PFSK-1 (cell line): Measurements from ENCODE around the gene KIF26B.

Source experiments
- FOXP2 ChIP-seq: optimal IDR thresholded peaks from 2 replicates; pipeline ENCODE3; 2011; ENCODE audit warnings: borderline replicate concordance, control low read depth, inconsistent platforms; ENCODE audit not compliant: insufficient read depth; ENCODE audit errors: extremely low read length, extremely low read depth
- POLR2AphosphoS5 ChIP-seq: IDR thresholded peaks from 2 replicates; pipeline ENCODE4 v1.6.1; 2012; ENCODE audit warnings: low read depth, mild to moderate bottlenecking, control low read depth, low read length, moderate library complexity
- REST ChIP-seq, 2 experiments: IDR thresholded peaks; 2 replicates each; pipeline versions ENCODE4 v1.6.1 to v1.8.0; 2011 to 2012; ENCODE audit warnings: low read depth in 2 of 2, low read length in 2 of 2, control low read depth in 1 of 2, inconsistent platforms in 1 of 2, mild to moderate bottlenecking in 1 of 2, moderate library complexity in 1 of 2; ENCODE audit not compliant: insufficient read depth in 1 of 2
- SIN3A ChIP-seq: IDR thresholded peaks from 2 replicates; pipeline ENCODE4 v1.6.1; 2012; ENCODE audit warnings: mild to moderate bottlenecking, low read length, moderate library complexity, borderline replicate concordance; ENCODE audit not compliant: insufficient read depth
- TAF1 ChIP-seq: IDR thresholded peaks from 2 replicates; pipeline ENCODE4 v1.6.1; 2012; ENCODE audit warnings: low read length, control low read depth, borderline replicate concordance; ENCODE audit not compliant: insufficient read depth

Gene KIF26B

DNA sequence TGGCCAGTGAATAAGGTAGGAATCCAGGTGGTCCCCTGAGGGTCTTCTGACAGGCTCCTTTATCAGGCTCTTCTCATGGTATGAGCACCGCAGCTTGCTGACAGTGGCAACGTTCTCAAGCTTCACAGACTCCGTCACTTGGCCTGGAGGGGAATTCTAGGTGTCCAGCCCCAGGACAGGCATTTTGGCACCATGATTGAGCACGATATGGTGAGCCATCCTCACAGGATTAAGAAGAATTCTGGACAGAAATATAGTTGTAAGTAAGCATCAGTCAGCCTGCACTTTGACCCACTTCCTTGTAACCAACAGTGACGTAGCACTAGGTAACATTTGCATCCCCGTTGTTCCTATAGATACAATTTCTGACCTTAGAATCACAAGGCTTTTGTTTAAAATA, 30.5 kb upstream of the KIF26B start:
- TF ChIP-seq SIN3A, result no peak
- TF ChIP-seq TAF1, result no peak
- TF ChIP-seq REST (IDR thresholded peaks at IDR 0.05; ENCODE audit: insufficient read depth in 1 of 2, low read depth in 2 of 2, low read length in 2 of 2), result no peak
- TF ChIP-seq FOXP2, result no peak
- no peak for TF ChIP-seq POLR2AphosphoS5

DNA sequence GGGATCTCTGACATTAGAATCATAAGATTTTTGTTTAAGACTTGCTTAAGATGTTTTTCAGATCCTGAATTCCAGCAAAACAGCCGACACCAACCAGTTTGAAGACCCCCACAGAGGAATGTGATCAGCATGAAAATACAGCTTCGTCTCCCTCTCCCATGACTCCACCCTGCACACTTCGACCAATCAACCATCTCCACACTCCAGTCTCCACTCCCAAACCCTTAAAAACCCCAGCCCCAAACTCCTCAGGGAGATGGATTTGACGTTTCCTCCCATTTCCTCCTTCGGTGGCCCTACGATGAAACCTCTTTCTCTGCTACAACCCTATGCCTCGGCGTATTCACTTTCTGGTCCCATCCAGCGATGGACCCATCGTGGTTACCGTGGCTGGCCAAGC, 30.1 kb upstream of the KIF26B start:
- TF ChIP-seq POLR2AphosphoS5 (no peak), FOXP2 (no peak), REST (IDR thresholded peaks at IDR 0.05; ENCODE audit: insufficient read depth in 1 of 2, low read depth in 2 of 2, low read length in 2 of 2) (no peak), SIN3A (no peak), TAF1 (no peak)

DNA sequence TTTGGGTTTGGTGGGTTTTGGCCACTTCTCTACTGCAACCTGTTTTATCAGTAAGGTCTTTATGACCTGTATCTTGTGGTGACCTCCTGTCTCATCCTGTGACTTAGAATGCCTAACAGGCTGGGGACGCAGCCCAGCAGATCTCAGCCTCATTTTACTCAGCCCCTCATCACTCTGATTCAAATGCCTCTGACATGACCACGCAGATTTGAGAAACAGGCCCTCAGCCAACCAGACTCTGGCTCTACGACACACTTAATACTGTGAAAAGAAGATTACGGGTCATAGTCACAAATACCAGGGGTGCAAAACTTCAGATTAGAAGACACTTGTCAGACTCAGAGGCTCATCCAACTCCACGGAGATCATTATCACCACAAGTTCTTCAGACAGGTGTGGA, 28.3 kb upstream of the KIF26B start:
- no peak for TF ChIP-seq REST (IDR thresholded peaks at IDR 0.05; ENCODE audit: insufficient read depth in 1 of 2, low read depth in 2 of 2, low read length in 2 of 2)

DNA sequence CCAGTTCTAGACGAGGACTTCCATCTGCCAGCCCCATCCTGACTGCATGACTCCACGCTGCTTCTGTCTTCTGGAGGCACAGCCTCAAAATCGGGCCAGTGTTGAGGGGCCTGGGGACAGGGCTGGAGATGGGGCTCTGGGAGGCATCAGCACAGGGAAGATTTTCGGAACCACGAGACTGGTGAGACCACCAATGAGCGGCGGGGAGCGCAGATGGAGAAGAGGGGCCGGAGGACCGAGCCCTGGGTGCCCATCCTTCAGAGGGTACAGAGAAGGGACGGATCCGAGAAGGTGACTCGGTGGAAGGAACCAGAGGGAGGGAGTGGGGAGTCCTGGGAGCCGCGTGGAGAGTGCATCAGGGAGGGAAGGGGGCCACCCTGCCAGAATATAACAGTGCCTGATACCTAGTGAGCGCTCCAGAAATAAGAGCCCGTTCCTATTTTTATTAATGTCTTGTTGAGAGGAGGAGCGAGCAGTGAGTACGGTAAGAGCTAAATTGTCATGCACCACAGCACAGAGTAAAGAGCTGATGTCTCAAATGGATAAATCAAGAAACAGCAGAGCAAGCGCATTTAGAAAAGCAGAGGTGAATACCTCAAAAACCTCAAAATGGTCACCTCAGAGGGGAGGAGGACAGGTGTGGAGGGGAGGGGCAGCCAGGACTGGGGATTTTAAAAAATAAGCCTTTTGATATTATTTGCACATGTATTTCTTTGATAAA, 26.2 kb upstream of the KIF26B start:
- TF ChIP-seq TAF1, result no peak
- no peak for TF ChIP-seq POLR2AphosphoS5
- no peak for TF ChIP-seq FOXP2
- TF ChIP-seq SIN3A, result no peak
- TF ChIP-seq REST (IDR thresholded peaks at IDR 0.05; ENCODE audit: insufficient read depth in 1 of 2, low read depth in 2 of 2, low read length in 2 of 2), result no peak
